NB4 (cell line): ENCODE results near the gene MYLIP.

Experiments used
- DNase-seq: peaks from one replicate; pipeline ENCODE4 v3.0.0; 2010; ENCODE audit warnings: low read depth
- H3K4me3 ChIP-seq: one replicate; pipeline ENCODE4 v1.5.1; 2011; ENCODE audit warnings: mild to moderate bottlenecking, low read depth, low read length, moderate library complexity
- CTCF ChIP-seq: IDR thresholded peaks from one replicate; pipeline ENCODE4 v1.5.1; 2012; ENCODE audit warnings: low read depth, low read length
- MAX ChIP-seq: IDR thresholded peaks from 2 replicates; pipeline ENCODE4 v1.6.1; 2011; ENCODE audit warnings: low read depth, low read length
- MYC ChIP-seq: IDR thresholded peaks from 2 replicates; pipeline ENCODE4 v1.6.1; 2011; ENCODE audit warnings: low read depth, low read length
- POLR2A ChIP-seq: IDR thresholded peaks from 2 replicates; pipeline ENCODE4 v1.6.1; 2011; ENCODE audit warnings: mild to moderate bottlenecking; ENCODE audit not compliant: insufficient read length; ENCODE audit errors: extremely low read depth

The MYLIP gene

GRCh38 chr6:16136621-16137450 lies 8.0 kb downstream of the MYLIP start:
- TF ChIP-seq POLR2A (no peak), MAX (no peak), CTCF (no peak), MYC (no peak)
- H3K4me3 ChIP-seq, result peak overlapping the region; percentile 26
- peak; percentile 41 for DNase-seq

GRCh38 chr6:16137451-16137801 lies 8.5 kb downstream of the MYLIP start:
- H3K4me3 ChIP-seq, result peak overlapping the region; percentile 1
- TF ChIP-seq CTCF (no peak), MAX (no peak), POLR2A (no peak)
- DNase-seq, result no peak

GRCh38 chr6:16139556-16139955 lies 10.7 kb downstream of the MYLIP start:
- DNase-seq, result no peak
- TF ChIP-seq POLR2A (no peak), MAX (no peak), CTCF (no peak), MYC (no peak)
- no peak overlapping the region for H3K4me3 ChIP-seq

DNA sequence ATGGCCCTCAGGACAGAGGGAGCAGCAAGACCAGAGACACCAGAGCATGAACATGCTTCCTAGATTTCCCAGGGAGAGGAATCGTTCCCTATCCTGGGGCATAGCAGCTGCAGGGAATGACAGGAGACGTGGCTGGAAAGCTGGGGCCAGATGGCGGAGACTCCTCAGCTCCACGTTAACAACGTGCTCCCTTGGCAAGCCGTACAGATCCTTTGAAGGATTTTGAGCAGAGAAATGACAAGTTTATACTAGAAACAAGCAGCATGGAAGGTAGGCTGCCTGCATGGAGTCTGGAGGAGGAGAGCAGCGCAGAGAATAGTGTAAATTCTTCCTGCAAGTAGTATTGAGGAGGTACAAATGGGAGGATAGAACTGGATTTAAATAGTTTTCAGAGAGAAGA lies 11.7 kb downstream of the MYLIP start:
- TF ChIP-seq MAX (no peak), POLR2A (no peak), MYC (no peak), CTCF (no peak)
- H3K4me3 ChIP-seq, result no peak overlapping the region
- DNase-seq, result no peak

DNA sequence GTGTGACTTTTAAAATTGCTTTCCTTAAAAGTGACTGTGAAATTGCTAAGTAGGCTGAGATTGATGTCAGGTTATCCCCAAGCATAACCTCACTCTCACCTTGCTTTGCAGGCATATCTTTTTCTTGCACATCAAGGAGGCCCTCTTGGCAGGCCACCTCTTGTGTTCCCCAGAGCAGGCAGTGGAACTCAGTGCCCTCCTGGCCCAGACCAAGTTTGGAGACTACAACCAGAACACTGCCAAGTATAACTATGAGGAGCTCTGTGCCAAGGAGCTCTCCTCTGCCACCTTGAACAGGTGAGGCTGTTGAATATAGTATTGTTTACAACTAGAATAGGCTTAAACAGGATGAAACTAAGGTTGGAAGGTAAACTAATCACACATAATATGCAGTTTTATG lies 12.6 kb downstream of the MYLIP start:
- no peak for DNase-seq
- H3K4me3 ChIP-seq, result no peak overlapping the region
- no peak for TF ChIP-seq POLR2A
- TF ChIP-seq MYC, result no peak
- no peak for TF ChIP-seq MAX
- TF ChIP-seq CTCF, result no peak
